Liver (tissue), 9 donors: ENCODE results near the gene FAM184A. TPM values are rescaled to one million over a fixed set of nuclear protein-coding genes. Genes with fewer than 3 reads are reported as not detected.

ENCODE experiments used
- DNase-seq: peaks from one replicate; pipeline ENCODE4 v3.0.0-alpha.2; 2017; ENCODE audit warnings: low spot score
- H3K27ac ChIP-seq, 2 donors: one replicate each; pipeline ENCODE4 v1.7.0; 2013; ENCODE audit warnings: inconsistent platforms in 2 of 2, low read length in 2 of 2, control low read depth in 1 of 2, low read depth in 1 of 2, mild to moderate bottlenecking in 1 of 2
- H3K27me3 ChIP-seq, 4 donors: one replicate each; pipeline versions ENCODE4 v1.6.1 to v1.7.0; 2013; ENCODE audit warnings: low read length in 3 of 4, inconsistent platforms in 1 of 4, mild to moderate bottlenecking in 1 of 4, moderate library complexity in 1 of 4; ENCODE audit not compliant: control insufficient read depth in 4 of 4, insufficient read depth in 4 of 4
- H3K36me3 ChIP-seq, 4 donors: one replicate each; pipeline versions ENCODE4 v1.6.1 to v1.7.0; 2013; ENCODE audit warnings: low read length in 3 of 4, mild to moderate bottlenecking in 3 of 4, low read depth in 1 of 4, moderate library complexity in 1 of 4; ENCODE audit not compliant: control insufficient read depth in 4 of 4, insufficient read depth in 3 of 4
- H3K4me1 ChIP-seq, 4 donors: one replicate each; pipeline versions ENCODE4 v1.6.1 to v1.7.0; 2013; ENCODE audit warnings: low read length in 3 of 4, mild to moderate bottlenecking in 3 of 4, moderate library complexity in 1 of 4; ENCODE audit not compliant: control insufficient read depth in 4 of 4, insufficient read depth in 4 of 4
- H3K4me3 ChIP-seq, 3 donors: one replicate each; pipeline versions ENCODE4 v1.6.1 to v1.7.0; 2013; ENCODE audit warnings: low read length in 3 of 3, control low read depth in 1 of 3, low read depth in 1 of 3, mild to moderate bottlenecking in 1 of 3
- H3K9ac ChIP-seq, 2 donors: one replicate each; pipeline ENCODE4 v1.7.0; 2013; ENCODE audit warnings: low read length in 2 of 2, mild to moderate bottlenecking in 2 of 2, moderate library complexity in 2 of 2, control low read depth in 1 of 2, low read depth in 1 of 2
- H3K9me3 ChIP-seq, 4 donors: one replicate each; pipeline versions ENCODE4 v1.6.1 to v1.7.0; 2013; ENCODE audit warnings: low read length in 3 of 4; ENCODE audit not compliant: control insufficient read depth in 4 of 4
- EGR1 ChIP-seq, 2 donors: IDR thresholded peaks; 2 replicates each; pipeline ENCODE4 v1.6.1; 2016 to 2018; ENCODE audit warnings: antibody characterized with exemption in 2 of 2, low read depth in 2 of 2
- FOXA1 ChIP-seq: IDR thresholded peaks from 2 replicates; pipeline ENCODE4 v1.6.1; 2016; ENCODE audit warnings: antibody characterized with exemption
- FOXA2 ChIP-seq: IDR thresholded peaks from 2 replicates; pipeline ENCODE4 v1.6.1; 2016; ENCODE audit warnings: antibody characterized with exemption
- GABPA ChIP-seq, 2 donors: IDR thresholded peaks in 1 of 2; conservative IDR thresholded peaks in 1 of 2; 2 replicates each; pipeline ENCODE4 v1.6.1; 2016; ENCODE audit warnings: antibody characterized with exemption in 2 of 2, mild to moderate bottlenecking in 1 of 2, moderate library complexity in 1 of 2
- HNF4A ChIP-seq, 2 donors: conservative IDR thresholded peaks; 2 replicates each; pipeline ENCODE4 v1.6.1; 2016; ENCODE audit warnings: antibody characterized with exemption in 2 of 2, mild to moderate bottlenecking in 2 of 2
- HNF4G ChIP-seq: IDR thresholded peaks from 2 replicates; pipeline ENCODE4 v1.6.1; 2016; ENCODE audit warnings: antibody characterized with exemption
- JUND ChIP-seq, 2 donors: IDR thresholded peaks; 2 replicates each; pipeline ENCODE4 v1.6.1; 2016; ENCODE audit warnings: antibody characterized with exemption in 2 of 2
- NR2F2 ChIP-seq: IDR thresholded peaks from 2 replicates; pipeline ENCODE4 v1.6.1; 2016; ENCODE audit warnings: antibody characterized with exemption
- RAD21 ChIP-seq, 2 donors: IDR thresholded peaks; 2 replicates each; pipeline ENCODE4 v1.6.1; 2016; ENCODE audit warnings: antibody characterized with exemption in 2 of 2, mild to moderate bottlenecking in 2 of 2
- RXRA ChIP-seq, 2 donors: IDR thresholded peaks; 2 replicates each; pipeline ENCODE4 v1.6.1; 2017 to 2018; ENCODE audit warnings: antibody characterized with exemption in 2 of 2, mild to moderate bottlenecking in 1 of 2
- SP1 ChIP-seq: IDR thresholded peaks from 2 replicates; pipeline ENCODE4 v1.6.1; 2018; ENCODE audit warnings: antibody characterized with exemption, mild to moderate bottlenecking
- TAF1 ChIP-seq: conservative IDR thresholded peaks from 2 replicates; pipeline ENCODE4 v1.6.1; 2016; ENCODE audit warnings: antibody characterized with exemption, mild to moderate bottlenecking
- YY1 ChIP-seq: IDR thresholded peaks from 2 replicates; pipeline ENCODE4 v1.6.1; 2016; ENCODE audit warnings: antibody characterized with exemption, mild to moderate bottlenecking
- ZBTB33 ChIP-seq: IDR thresholded peaks from 2 replicates; pipeline ENCODE4 v1.6.1; 2016; ENCODE audit warnings: antibody characterized with exemption
- WGBS: extraction: QIAGEN DNeasy Blood & Tissue Kit; methylation state at CpG from one replicate; pipeline ENCODE4 v1.1.7; 2013; 5-methylcytosine and 5-hydroxymethylcytosine counted together
- polyA plus RNA-seq, 2 donors: library from polyadenylated mRNA; stranded (reverse) in 1 of 2; unstranded in 1 of 2; fragments of 200-250 nt in 1 of 2; fragments of >200 nt in 1 of 2; fragmentation: Nextera tagmentation in 1 of 2; extraction: Ambion mirVana in 1 of 2; gene quantifications; one replicate each; pipeline versions ENCODE4 v1.2.1 to v1.2.3, GENCODE V29; 2013 to 2015
- total RNA-seq, 2 donors: library from RNA; depleted of rRNA; stranded (reverse); fragments of >200 nt; gene quantifications; one replicate each; pipeline ENCODE4 v1.2.3, GENCODE V29; 2014
- TF ChIP-seq, protein P1 (sequence below): IDR thresholded peaks from 2 replicates; pipeline ENCODE4 v1.6.1; 2016; ENCODE audit warnings: antibody characterized with exemption, mild to moderate bottlenecking
- TF ChIP-seq, protein P2 (sequence below): IDR thresholded peaks from 2 replicates; pipeline ENCODE4 v1.6.1; 2016; ENCODE audit warnings: antibody characterized with exemption
- donor health status: healthy.
- donor health status: healthy.
- donor health status: healthy.
- donor health status: healthy.
- donor health status: healthy.

The FAM184A gene
- total and polyA plus RNA-seq, 4 donors, result 1.0 to 7.4 (median 4.0) TPM

GRCh38 chr6:119113961-119114360 lies 35.5 kb upstream of the FAM184A start:
- Histone ChIP-seq H3K36me3 (no peaks in the 10 kb centered on the region), H3K27ac (no peak overlapping the region), H3K4me1 (no peaks in the 10 kb centered on the region), H3K9me3 (no peaks in the 10 kb centered on the region), H3K27me3 (no peaks in the 10 kb centered on the region), H3K4me3 (no peak overlapping the region), H3K9ac (no peak overlapping the region)
- DNase-seq, result no peak
- TF ChIP-seq RAD21 (IDR thresholded peaks at IDR 0.05) (no peak), HNF4G (no peak), SP1 (no peak), HNF4A (conservative IDR thresholded peaks at IDR 0.05) (no peak), JUND (IDR thresholded peaks at IDR 0.05) (no peak), TAF1 (no peak), NR2F2 (no peak), ZBTB33 (no peak), GABPA (IDR thresholded peaks at IDR 0.05 in 1 of 2, conservative IDR thresholded peaks at IDR 0.05 in 1 of 2) (no peak), RXRA (IDR thresholded peaks at IDR 0.05) (no peak), FOXA1 (no peak), EGR1 (IDR thresholded peaks at IDR 0.05; ENCODE audit: low read depth in 2 of 2) (no peak), YY1 (no peak), FOXA2 (no peak)
- TF ChIP-seq, protein P1, sequence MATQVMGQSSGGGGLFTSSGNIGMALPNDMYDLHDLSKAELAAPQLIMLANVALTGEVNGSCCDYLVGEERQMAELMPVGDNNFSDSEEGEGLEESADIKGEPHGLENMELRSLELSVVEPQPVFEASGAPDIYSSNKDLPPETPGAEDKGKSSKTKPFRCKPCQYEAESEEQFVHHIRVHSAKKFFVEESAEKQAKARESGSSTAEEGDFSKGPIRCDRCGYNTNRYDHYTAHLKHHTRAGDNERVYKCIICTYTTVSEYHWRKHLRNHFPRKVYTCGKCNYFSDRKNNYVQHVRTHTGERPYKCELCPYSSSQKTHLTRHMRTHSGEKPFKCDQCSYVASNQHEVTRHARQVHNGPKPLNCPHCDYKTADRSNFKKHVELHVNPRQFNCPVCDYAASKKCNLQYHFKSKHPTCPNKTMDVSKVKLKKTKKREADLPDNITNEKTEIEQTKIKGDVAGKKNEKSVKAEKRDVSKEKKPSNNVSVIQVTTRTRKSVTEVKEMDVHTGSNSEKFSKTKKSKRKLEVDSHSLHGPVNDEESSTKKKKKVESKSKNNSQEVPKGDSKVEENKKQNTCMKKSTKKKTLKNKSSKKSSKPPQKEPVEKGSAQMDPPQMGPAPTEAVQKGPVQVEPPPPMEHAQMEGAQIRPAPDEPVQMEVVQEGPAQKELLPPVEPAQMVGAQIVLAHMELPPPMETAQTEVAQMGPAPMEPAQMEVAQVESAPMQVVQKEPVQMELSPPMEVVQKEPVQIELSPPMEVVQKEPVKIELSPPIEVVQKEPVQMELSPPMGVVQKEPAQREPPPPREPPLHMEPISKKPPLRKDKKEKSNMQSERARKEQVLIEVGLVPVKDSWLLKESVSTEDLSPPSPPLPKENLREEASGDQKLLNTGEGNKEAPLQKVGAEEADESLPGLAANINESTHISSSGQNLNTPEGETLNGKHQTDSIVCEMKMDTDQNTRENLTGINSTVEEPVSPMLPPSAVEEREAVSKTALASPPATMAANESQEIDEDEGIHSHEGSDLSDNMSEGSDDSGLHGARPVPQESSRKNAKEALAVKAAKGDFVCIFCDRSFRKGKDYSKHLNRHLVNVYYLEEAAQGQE, result no peak
- TF ChIP-seq, protein P2, sequence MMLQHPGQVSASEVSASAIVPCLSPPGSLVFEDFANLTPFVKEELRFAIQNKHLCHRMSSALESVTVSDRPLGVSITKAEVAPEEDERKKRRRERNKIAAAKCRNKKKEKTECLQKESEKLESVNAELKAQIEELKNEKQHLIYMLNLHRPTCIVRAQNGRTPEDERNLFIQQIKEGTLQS, result no peak
- 100% methylated on average over 1 of the region's 1 CpG for WGBS

- WGBS, result 78% methylated on average over 4 of the region's 4 CpGs
- Histone ChIP-seq H3K9ac (no peak overlapping the region), H3K27me3 (no peaks in the 10 kb centered on the region), H3K9me3 (no peaks in the 10 kb centered on the region), H3K27ac (no peak overlapping the region), H3K4me3 (no peak overlapping the region), H3K36me3 (no peaks in the 10 kb centered on the region), H3K4me1 (no peaks in the 10 kb centered on the region)
- no peak for DNase-seq
- TF ChIP-seq EGR1 (IDR thresholded peaks at IDR 0.05; ENCODE audit: low read depth in 2 of 2), result no peak
- TF ChIP-seq FOXA2, result no peak
- TF ChIP-seq YY1, result no peak
- TF ChIP-seq, protein P2, result no peak
- TF ChIP-seq GABPA (IDR thresholded peaks at IDR 0.05 in 1 of 2, conservative IDR thresholded peaks at IDR 0.05 in 1 of 2), result no peak
- TF ChIP-seq TAF1, result no peak
- TF ChIP-seq HNF4A (conservative IDR thresholded peaks at IDR 0.05), result no peak
- TF ChIP-seq, protein P1, result no peak
- no peak for TF ChIP-seq JUND (IDR thresholded peaks at IDR 0.05)
- no peak for TF ChIP-seq HNF4G
- no peak for TF ChIP-seq ZBTB33
Observed at GRCh38 chr6:119112812-119113530, 34.5 kb upstream of the FAM184A start.
